HCT116 (cell line): ENCODE data around the gene ADAP2.
"Not testable (repeated sequence)": the region's sequence is repeated elsewhere in the genome, so short reads cannot be mapped to it uniquely, and the experiment has no call there.

Experiments used
- EZH2 ChIP-seq: fragments of 200-600 bp; sonication (generic); IDR thresholded peaks from 2 replicates; pipeline ENCODE4 v1.6.1; 2017; ENCODE audit warnings: antibody characterized with exemption, mixed run types
- EZH2phosphoT487 ChIP-seq: fragments of 200-600 bp; IDR thresholded peaks from 2 replicates; pipeline ENCODE4 v1.6.1; 2018; ENCODE audit warnings: antibody characterized with exemption, borderline replicate concordance
- POLR2AphosphoS5 ChIP-seq: IDR thresholded peaks from 2 replicates; pipeline ENCODE4 v1.6.1; 2011; ENCODE audit warnings: mild to moderate bottlenecking, low read depth, low read length, moderate library complexity
- RAD21 ChIP-seq: IDR thresholded peaks from 2 replicates; pipeline ENCODE4 v1.6.1; 2012; ENCODE audit warnings: low read depth, mild to moderate bottlenecking
- SIN3A ChIP-seq: IDR thresholded peaks from 2 replicates; pipeline ENCODE4 v1.6.1; 2012; ENCODE audit warnings: low read depth
- YY1 ChIP-seq: IDR thresholded peaks from 2 replicates; pipeline ENCODE4 v1.6.1; 2011; ENCODE audit warnings: low read length, low read depth, moderate library complexity, mild to moderate bottlenecking; ENCODE audit not compliant: insufficient replicate concordance; ENCODE audit errors: extremely low read depth
- ZFX ChIP-seq: fragments of 450-650 bp; IDR thresholded peaks from 2 replicates; pipeline ENCODE4 v1.6.1; 2017
- TF ChIP-seq, protein P1 (sequence below), 3 experiments: fragments of 200-600 bp in 1 of 3; sonication (generic) in 1 of 3; IDR thresholded peaks in 2 of 3; conservative IDR thresholded peaks in 1 of 3; 2 replicates each; pipeline ENCODE4 v1.5.1; 2012 to 2017; ENCODE audit warnings: low read depth in 2 of 3, low read length in 2 of 3, antibody characterized with exemption in 1 of 3, borderline replicate concordance in 1 of 3, control low read depth in 1 of 3, mild to moderate bottlenecking in 1 of 3, mixed read lengths in 1 of 3, mixed run types in 1 of 3, moderate library complexity in 1 of 3; ENCODE audit not compliant: insufficient read depth in 1 of 3

GRCh38 chr17:30979919-30980318 lies 58.2 kb downstream of the ADAP2 start:
- TF ChIP-seq, protein P1, sequence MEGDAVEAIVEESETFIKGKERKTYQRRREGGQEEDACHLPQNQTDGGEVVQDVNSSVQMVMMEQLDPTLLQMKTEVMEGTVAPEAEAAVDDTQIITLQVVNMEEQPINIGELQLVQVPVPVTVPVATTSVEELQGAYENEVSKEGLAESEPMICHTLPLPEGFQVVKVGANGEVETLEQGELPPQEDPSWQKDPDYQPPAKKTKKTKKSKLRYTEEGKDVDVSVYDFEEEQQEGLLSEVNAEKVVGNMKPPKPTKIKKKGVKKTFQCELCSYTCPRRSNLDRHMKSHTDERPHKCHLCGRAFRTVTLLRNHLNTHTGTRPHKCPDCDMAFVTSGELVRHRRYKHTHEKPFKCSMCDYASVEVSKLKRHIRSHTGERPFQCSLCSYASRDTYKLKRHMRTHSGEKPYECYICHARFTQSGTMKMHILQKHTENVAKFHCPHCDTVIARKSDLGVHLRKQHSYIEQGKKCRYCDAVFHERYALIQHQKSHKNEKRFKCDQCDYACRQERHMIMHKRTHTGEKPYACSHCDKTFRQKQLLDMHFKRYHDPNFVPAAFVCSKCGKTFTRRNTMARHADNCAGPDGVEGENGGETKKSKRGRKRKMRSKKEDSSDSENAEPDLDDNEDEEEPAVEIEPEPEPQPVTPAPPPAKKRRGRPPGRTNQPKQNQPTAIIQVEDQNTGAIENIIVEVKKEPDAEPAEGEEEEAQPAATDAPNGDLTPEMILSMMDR (IDR thresholded peaks at IDR 0.05 in 2 of 3, conservative IDR thresholded peaks at IDR 0.05 in 1 of 3; ENCODE audit: borderline replicate concordance in 1 of 3, insufficient read depth in 1 of 3, low read depth in 2 of 3, low read length in 2 of 3) = not testable (repeated sequence)
- not testable (repeated sequence) for TF ChIP-seq EZH2phosphoT487, EZH2, RAD21, SIN3A, ZFX, POLR2AphosphoS5, YY1
